Fibroblast of the aortic adventitia (primary cell): ENCODE results near the gene PDE11A. TPM values are rescaled to one million over a fixed set of nuclear protein-coding genes. Genes with fewer than 3 reads are reported as not detected.

Experiments
- DNase-seq: peaks from one replicate; pipeline ENCODE4 v3.0.0-alpha.2; 2010; ENCODE audit warnings: low read depth
- H3K4me3 ChIP-seq: 2 replicates; pipeline ENCODE4 v1.5.1; 2011; ENCODE audit warnings: low read depth, mild to moderate bottlenecking, control low read depth, low read length, moderate library complexity
- total RNA-seq: library from RNA; depleted of rRNA; stranded (reverse); fragments of >200 nt; gene quantifications from 2 replicates; pipeline ENCODE4 v1.2.3, GENCODE V29; 2012; ENCODE audit warnings: low replicate concordance
- TF ChIP-seq, protein P1 (sequence below): IDR thresholded peaks from 2 replicates; pipeline ENCODE4 v1.5.1; 2011; ENCODE audit warnings: mild to moderate bottlenecking, low read length, control low read depth, inconsistent platforms; ENCODE audit not compliant: insufficient read depth

PDE11A gene
- total RNA-seq, 1 donor: not detected

DNA sequence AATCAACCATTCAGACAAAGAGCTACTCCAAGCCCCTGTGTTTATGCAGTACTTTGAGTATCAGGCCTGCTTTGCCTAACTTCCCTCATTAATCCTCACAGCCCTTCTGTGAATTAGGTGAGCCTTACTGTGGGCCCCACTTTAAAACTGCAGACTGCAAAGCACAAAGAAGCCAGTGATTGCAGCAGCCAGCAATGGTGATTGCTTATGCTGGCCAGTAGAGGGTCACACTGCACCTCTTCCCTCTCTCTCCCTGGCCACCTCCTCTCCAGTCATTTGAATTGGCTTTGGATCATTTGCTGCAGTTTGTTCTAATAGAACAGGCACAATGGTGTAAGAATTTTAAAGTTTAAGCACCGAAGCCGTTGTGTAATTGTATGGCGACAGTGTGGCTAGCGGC, 450.1 kb downstream of the PDE11A start:
- peak; percentile 42 for DNase-seq
- TF ChIP-seq, protein P1, sequence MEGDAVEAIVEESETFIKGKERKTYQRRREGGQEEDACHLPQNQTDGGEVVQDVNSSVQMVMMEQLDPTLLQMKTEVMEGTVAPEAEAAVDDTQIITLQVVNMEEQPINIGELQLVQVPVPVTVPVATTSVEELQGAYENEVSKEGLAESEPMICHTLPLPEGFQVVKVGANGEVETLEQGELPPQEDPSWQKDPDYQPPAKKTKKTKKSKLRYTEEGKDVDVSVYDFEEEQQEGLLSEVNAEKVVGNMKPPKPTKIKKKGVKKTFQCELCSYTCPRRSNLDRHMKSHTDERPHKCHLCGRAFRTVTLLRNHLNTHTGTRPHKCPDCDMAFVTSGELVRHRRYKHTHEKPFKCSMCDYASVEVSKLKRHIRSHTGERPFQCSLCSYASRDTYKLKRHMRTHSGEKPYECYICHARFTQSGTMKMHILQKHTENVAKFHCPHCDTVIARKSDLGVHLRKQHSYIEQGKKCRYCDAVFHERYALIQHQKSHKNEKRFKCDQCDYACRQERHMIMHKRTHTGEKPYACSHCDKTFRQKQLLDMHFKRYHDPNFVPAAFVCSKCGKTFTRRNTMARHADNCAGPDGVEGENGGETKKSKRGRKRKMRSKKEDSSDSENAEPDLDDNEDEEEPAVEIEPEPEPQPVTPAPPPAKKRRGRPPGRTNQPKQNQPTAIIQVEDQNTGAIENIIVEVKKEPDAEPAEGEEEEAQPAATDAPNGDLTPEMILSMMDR: peak; percentile 75
- H3K4me3 ChIP-seq: no peak overlapping the region

DNA sequence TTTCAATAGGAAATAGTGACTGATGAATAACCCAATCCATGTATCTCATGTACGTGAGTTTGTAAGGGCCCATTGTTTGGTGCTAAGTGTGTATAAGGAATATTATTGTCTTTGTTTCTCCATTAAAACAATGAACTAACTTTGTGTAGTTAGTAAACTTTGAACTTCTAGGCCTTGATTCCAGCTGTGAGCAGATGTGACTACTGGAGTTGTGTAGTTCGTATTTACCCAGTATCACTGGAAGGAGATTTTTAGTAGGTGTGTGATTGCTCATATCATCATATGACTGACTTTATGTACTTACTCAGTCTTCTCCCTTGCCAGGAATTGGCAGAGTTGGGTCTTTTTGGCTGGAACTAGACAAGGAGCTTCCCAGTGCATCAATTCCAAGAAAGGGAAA, 452.6 kb downstream of the PDE11A start:
- TF ChIP-seq, protein P1: no peak
- DNase-seq: no peak
- H3K4me3 ChIP-seq: no peak overlapping the region

DNA sequence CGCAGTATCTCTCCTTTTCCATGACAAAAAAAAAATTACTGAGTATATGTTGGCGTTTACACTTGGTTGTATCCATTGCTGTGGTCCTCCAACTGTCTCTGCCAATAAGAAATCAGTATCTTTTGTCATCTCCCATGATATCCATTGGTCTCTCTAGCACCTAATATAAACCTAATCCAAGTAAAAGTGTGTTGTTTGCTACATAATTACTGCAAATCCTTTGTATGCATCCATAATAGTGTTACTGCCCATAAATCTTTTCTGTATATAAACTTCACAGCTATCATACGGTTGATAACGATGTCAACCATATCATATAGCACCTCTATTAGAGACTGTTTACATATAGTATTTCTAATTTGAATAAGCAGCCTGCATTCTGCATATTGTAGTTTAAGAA, 453.1 kb downstream of the PDE11A start:
- TF ChIP-seq, protein P1: no peak
- no peak for DNase-seq
- H3K4me3 ChIP-seq: peak overlapping the region; percentile 79

DNA sequence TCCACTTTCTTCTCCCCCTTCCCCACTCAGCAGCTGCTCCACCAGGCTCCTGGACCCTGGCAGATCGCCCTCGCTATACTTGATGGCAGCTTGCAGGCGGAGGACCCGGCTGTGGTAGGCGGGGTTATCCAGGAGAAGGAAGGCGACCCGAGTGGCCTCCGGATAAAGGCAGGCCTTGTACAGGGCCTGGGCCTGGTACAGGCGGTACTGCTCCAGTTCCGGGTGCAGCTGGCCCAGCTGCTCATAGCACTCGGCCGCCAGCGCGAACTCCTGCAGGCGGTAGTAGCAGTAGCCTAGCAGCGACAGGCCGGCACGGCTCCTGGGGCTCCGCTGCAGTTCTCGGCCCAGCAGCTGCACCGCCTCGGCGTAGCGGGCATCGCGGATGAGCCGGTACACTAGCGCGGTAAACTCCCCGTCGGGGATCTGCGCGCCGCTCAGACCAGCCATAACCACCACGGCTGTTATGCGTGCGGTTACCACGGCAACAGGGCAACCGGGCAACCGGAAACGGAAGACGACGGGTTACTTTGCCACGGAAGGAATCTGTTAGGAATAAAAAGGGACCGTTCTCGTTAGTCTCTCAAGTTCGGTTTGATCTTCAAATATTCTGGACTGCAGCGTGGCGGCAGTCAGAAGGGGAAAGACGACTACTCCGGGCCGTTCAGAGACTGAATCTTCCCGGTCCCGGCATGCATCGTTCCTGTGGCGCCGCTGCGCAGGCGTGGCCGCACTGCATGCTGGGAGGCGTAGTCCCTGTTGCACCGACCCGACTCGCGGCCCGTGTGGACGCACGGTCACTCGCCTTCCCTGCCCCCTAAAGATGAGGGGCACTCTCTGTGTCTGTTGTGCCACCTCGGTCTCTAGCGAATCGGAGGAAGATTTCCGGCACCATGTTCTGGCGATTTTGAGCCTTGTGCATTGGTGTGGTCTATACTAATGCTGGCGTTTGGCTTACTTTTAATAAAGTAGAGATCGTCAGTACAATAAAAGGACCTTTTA, 454.0 kb downstream of the PDE11A start:
- peak; percentile 85 for DNase-seq
- peak overlapping the region; percentile 79 for H3K4me3 ChIP-seq
- TF ChIP-seq, protein P1: no peak

DNA sequence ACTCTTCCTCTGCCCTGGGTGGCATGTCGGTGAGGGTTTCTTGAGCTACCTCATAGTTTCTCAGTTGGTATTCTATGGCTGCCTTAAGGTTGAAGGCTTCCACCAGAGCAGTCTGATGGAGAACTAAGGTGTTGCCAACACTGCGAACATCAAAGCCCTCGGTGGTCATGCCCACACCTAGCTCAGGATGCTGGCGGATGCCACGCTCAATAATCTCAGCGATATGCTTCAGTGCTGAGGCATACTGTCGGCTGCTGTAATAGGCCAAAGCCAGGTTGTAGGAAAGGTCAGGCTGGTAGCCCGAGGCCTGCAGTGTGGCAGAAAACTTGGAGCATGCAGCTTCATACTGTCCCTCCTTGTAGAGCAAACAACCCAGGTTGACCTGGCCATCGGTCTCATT, 454.7 kb downstream of the PDE11A start:
- peak overlapping the region; percentile 79 for H3K4me3 ChIP-seq
- TF ChIP-seq, protein P1: no peak
- no peak for DNase-seq

DNA sequence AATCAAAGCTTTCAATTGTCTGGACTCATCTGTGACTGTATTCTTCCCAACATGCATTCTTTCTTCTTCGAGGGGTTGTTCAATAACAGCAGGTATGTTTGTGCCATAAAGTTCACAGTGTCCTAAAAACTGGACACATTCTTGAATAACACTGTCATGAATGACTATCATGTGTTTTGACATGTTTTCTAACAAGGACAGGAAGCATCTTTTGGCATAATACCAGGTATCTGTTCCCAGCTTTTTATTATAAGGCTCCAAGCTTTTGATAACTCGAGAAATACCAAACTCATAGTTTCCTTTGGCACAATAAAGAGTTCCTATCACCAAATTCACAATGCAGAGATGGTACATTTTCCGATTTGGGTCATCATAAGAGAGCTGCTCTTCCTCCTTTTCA, 455.8 kb downstream of the PDE11A start:
- no peak overlapping the region for H3K4me3 ChIP-seq
- TF ChIP-seq, protein P1: no peak
- no peak for DNase-seq

DNA sequence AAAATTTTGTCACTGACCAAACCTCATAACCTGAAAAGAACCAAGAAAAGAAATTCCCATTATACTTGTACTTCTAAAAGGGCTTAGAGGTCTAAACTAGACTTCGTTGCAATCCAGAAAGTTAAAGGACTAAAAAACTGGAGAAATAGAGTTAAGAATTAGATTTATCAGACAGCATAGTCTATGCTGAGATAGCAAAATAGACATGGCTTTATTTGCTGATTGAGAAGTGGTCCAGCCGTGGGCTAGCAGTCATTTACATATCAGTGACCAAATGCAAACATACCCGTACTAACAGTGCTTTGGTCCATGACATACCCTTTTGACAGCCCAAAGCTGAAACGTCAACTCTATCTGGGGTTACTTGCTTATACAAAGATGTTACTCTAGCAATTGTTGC, 456.5 kb downstream of the PDE11A start:
- no peak for DNase-seq
- H3K4me3 ChIP-seq: no peak overlapping the region
- TF ChIP-seq, protein P1: no peak
